Neural progenitor cell (in vitro differentiated cells): ENCODE data around the gene NT5DC2. TPM values are rescaled to one million over a fixed set of nuclear protein-coding genes. Genes with fewer than 3 reads are reported as not detected.

Source experiments
- DNase-seq: peaks from one replicate; pipeline ENCODE4 v3.0.0-alpha.2; 2016; ENCODE audit warnings: low spot score
- H2AFZ ChIP-seq: fragments of 200-600 bp; sonication (generic); replicated peaks from 2 replicates; pipeline ENCODE4 v1.6.1; 2016; ENCODE audit warnings: antibody characterized with exemption
- H3F3A ChIP-seq: fragments of 200-600 bp; sonication (generic); 2 replicates; pipeline ENCODE4 v1.6.1; 2016; ENCODE audit warnings: antibody characterized with exemption, low read depth
- H3K27ac ChIP-seq: fragments of 200-600 bp; sonication (generic); 2 replicates; pipeline ENCODE4 v1.5.1; 2016; ENCODE audit warnings: mild to moderate bottlenecking
- H3K27me3 ChIP-seq: fragments of 200-600 bp; sonication (generic); 2 replicates; pipeline ENCODE4 v1.6.1; 2016; ENCODE audit warnings: mild to moderate bottlenecking, moderate library complexity
- H3K36me3 ChIP-seq: fragments of 200-600 bp; sonication (generic); 2 replicates; pipeline ENCODE4 v1.5.1; 2016
- H3K4me1 ChIP-seq: fragments of 200-600 bp; sonication (generic); 2 replicates; pipeline ENCODE4 v1.6.1; 2016; ENCODE audit warnings: mixed run types
- H3K4me2 ChIP-seq: fragments of 200-600 bp; sonication (generic); 2 replicates; pipeline ENCODE4 v1.6.1; 2016
- H3K4me3 ChIP-seq: fragments of 200-600 bp; sonication (generic); 2 replicates; pipeline ENCODE4 v1.5.1; 2016
- H3K79me2 ChIP-seq: fragments of 200-600 bp; sonication (generic); 2 replicates; pipeline ENCODE4 v1.6.1; 2016; ENCODE audit warnings: low read depth
- H3K9ac ChIP-seq: fragments of 200-600 bp; sonication (generic); 2 replicates; pipeline ENCODE4 v1.6.1; 2016
- H3K9me3 ChIP-seq: fragments of 200-600 bp; sonication (generic); 2 replicates; pipeline ENCODE4 v1.5.1; 2016; ENCODE audit warnings: low read depth
- H4K20me1 ChIP-seq: fragments of 200-600 bp; sonication (generic); 2 replicates; pipeline ENCODE4 v1.6.1; 2016; ENCODE audit warnings: low read depth
- H3K27ac Mint-ChIP-seq: 3 replicates; pipeline ENCODE4 v1.8.0; 2021; ENCODE audit warnings: mixed read lengths
- H3K27me3 Mint-ChIP-seq: 2 replicates; pipeline ENCODE4 v1.8.0; 2022; ENCODE audit warnings: low read depth, mild to moderate bottlenecking, inconsistent platforms, moderate library complexity, mixed read lengths; ENCODE audit not compliant: insufficient read depth
- H3K36me3 Mint-ChIP-seq: 3 replicates; pipeline ENCODE4 v1.8.0; 2021; ENCODE audit warnings: mixed read lengths
- H3K4me1 Mint-ChIP-seq: 3 replicates; pipeline ENCODE4 v1.8.0; 2021; ENCODE audit warnings: mixed read lengths
- H3K4me3 Mint-ChIP-seq: 3 replicates; pipeline ENCODE4 v1.8.0; 2021; ENCODE audit warnings: mild to moderate bottlenecking, moderate library complexity, mixed read lengths
- H3K9me3 Mint-ChIP-seq: 3 replicates; pipeline ENCODE4 v1.8.0; 2020; ENCODE audit warnings: mixed read lengths
- CTCF ChIP-seq: fragments of 200-600 bp; sonication (generic); IDR thresholded peaks from 2 replicates; pipeline ENCODE4 v1.5.1; 2017; ENCODE audit warnings: antibody characterized with exemption, mild to moderate bottlenecking
- EZH2 ChIP-seq: fragments of 200-600 bp; sonication (generic); IDR thresholded peaks from 2 replicates; pipeline ENCODE4 v1.6.1; 2017; ENCODE audit warnings: antibody characterized with exemption, mild to moderate bottlenecking, moderate library complexity
- EZH2phosphoT487 ChIP-seq: fragments of 200-600 bp; sonication (generic); IDR thresholded peaks from 2 replicates; pipeline ENCODE4 v1.6.1; 2017; ENCODE audit warnings: antibody characterized with exemption
- total RNA-seq: library from RNA; depleted of rRNA; stranded (reverse); fragments of >200 nt; gene quantifications from 2 replicates; pipeline ENCODE4 v1.2.3, GENCODE V29; 2015; ENCODE audit warnings: low replicate concordance

The NT5DC2 gene
- total RNA-seq, 1 donor from 2014 or later = 210 TPM

- Histone ChIP-seq H2AFZ (no peak overlapping the region), H3F3A (peaks cover 36% of the 10 kb centered on the region), H3K27me3 (no peaks in the 10 kb centered on the region), H3K4me3 (no peak overlapping the region), H3K27ac (no peak overlapping the region), H3K9me3 (no peaks in the 10 kb centered on the region), H3K79me2 (peaks cover 57% of the 10 kb centered on the region), H3K4me1 (peaks cover 12% of the 10 kb centered on the region), H3K36me3 (no peaks in the 10 kb centered on the region), H4K20me1 (peaks cover 46% of the 10 kb centered on the region), H3K4me2 (no peak overlapping the region), H3K9ac (no peak overlapping the region)
- TF ChIP-seq EZH2 = no peak
- TF ChIP-seq CTCF = no peak
- no peak for TF ChIP-seq EZH2phosphoT487
- Mint-ChIP-seq H3K9me3 (no peaks in the 10 kb centered on the region), H3K4me3 (no peak overlapping the region), H3K27me3 (peaks cover 4% of the 10 kb centered on the region), H3K27ac (no peak overlapping the region), H3K4me1 (peaks cover 19% of the 10 kb centered on the region), H3K36me3 (peaks cover 10% of the 10 kb centered on the region)
- DNase-seq = no peak
These were observed 7.4 kb upstream of the NT5DC2 start for GRCh38 chr3:52541050-52541449.

GRCh38 chr3:52539010-52539653, 5.5 kb upstream of the NT5DC2 start:
- H3K27ac Mint-ChIP-seq = no peak overlapping the region
- peak overlapping the region; percentile 6 for H3K4me3 Mint-ChIP-seq

GRCh38 chr3:52537726-52538421, 4.2 kb upstream of the NT5DC2 start:
- Histone ChIP-seq H3F3A (peaks cover 41% of the 10 kb centered on the region), H3K27me3 (no peaks in the 10 kb centered on the region), H3K4me2 (peak overlapping the region; percentile 94), H2AFZ (no peak overlapping the region), H3K9ac (peak overlapping the region; percentile 70), H3K4me1 (peaks cover 23% of the 10 kb centered on the region), H3K4me3 (peak overlapping the region; percentile 86), H3K9me3 (no peaks in the 10 kb centered on the region), H3K79me2 (peaks cover 60% of the 10 kb centered on the region), H3K36me3 (no peaks in the 10 kb centered on the region), H4K20me1 (peaks cover 36% of the 10 kb centered on the region), H3K27ac (no peak overlapping the region)
- H3K9me3 Mint-ChIP-seq = no peaks in the 10 kb centered on the region
- TF ChIP-seq CTCF = no peak
- no peak for TF ChIP-seq EZH2
- TF ChIP-seq EZH2phosphoT487 = no peak
- no peak overlapping the region for H3K27ac Mint-ChIP-seq
- H3K4me1 Mint-ChIP-seq = peaks cover 31% of the 10 kb centered on the region
- DNase-seq = no peak
- peaks cover 4% of the 10 kb centered on the region for H3K27me3 Mint-ChIP-seq
- H3K36me3 Mint-ChIP-seq = peaks cover 7% of the 10 kb centered on the region
- peak overlapping the region; percentile 98 for H3K4me3 Mint-ChIP-seq

More at GRCh38 chr3:52539010-52539653, 5.5 kb upstream of the NT5DC2 start:
- no peak for TF ChIP-seq CTCF
- no peak for TF ChIP-seq EZH2phosphoT487
- TF ChIP-seq EZH2 = no peak
- peaks cover 38% of the 10 kb centered on the region for H3F3A ChIP-seq
- Mint-ChIP-seq H3K27me3 (peaks cover 4% of the 10 kb centered on the region), H3K4me1 (peaks cover 31% of the 10 kb centered on the region), H3K36me3 (peaks cover 10% of the 10 kb centered on the region), H3K9me3 (no peaks in the 10 kb centered on the region)
- H3K9me3 ChIP-seq = no peaks in the 10 kb centered on the region
- DNase-seq = no peak
- H3K9ac ChIP-seq = no peak overlapping the region
- no peak overlapping the region for H3K27ac ChIP-seq
- no peak overlapping the region for H3K4me2 ChIP-seq
- peaks cover 23% of the 10 kb centered on the region for H3K4me1 ChIP-seq
- H3K36me3 ChIP-seq = no peaks in the 10 kb centered on the region
- no peaks in the 10 kb centered on the region for H3K27me3 ChIP-seq
- H2AFZ ChIP-seq = no peak overlapping the region
- no peak overlapping the region for H3K4me3 ChIP-seq
- peaks cover 57% of the 10 kb centered on the region for H3K79me2 ChIP-seq
- peaks cover 36% of the 10 kb centered on the region for H4K20me1 ChIP-seq
